Measurements from ENCODE around the gene NANOG.
"Not testable (repeated sequence)": the region's sequence is repeated elsewhere in the genome, so short reads cannot be mapped to it uniquely, and the experiment has no call there.

The NANOG gene

DNA sequence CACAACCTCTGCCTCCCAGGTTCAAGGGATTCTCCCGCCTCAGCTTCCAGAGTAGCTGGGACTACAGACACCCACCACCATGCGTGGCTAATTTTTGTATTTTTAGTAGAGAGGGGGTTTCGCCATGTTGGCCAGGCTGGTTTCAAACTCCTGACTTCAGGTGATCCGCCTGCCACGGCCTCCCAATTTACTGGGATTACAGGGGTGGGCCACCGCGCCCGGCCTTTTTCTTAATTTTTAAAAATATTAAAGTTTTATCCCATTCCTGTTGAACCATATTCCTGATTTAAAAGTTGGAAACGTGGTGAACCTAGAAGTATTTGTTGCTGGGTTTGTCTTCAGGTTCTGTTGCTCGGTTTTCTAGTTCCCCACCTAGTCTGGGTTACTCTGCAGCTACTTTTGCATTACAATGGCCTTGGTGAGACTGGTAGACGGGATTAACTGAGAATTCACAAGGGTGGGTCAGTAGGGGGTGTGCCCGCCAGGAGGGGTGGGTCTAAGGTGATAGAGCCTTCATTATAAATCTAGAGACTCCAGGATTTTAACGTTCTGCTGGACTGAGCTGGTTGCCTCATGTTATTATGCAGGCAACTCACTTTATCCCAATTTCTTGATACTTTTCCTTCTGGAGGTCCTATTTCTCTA, at the start of gene NANOG:
NANOG (plus strand) TSS at position 519 of the 645 bp plus-strand sequence. CDS start 213 bp downstream, outside the sequence.
- not testable (repeated sequence) for DNase-seq

DNA sequence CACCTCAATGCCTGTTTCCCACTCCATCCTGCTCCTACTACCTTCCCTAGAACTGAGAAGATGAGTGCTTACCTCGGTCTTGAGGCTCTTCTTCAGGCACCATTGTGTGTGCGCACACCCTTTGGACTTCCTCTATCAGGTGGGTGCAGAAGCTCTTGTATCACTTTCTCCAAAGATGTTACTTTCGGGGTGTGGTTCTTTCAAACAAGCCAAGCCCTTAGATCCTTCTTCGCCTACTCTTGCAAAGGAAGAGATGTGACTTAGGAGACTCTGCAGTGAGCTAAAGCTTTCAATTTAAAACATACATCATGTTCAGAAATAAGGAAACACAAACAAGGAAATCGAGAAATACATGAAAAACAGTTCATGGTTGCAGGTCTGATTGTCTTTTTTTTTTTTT, 42.0 kb upstream of the NANOG start, which contains the start of gene CLEC4C:
CLEC4C (minus strand) TSS at position 130 of the 400 bp plus-strand sequence; CDS start at position 103, 27 bp downstream.
- DNase-seq: no peak

DNA sequence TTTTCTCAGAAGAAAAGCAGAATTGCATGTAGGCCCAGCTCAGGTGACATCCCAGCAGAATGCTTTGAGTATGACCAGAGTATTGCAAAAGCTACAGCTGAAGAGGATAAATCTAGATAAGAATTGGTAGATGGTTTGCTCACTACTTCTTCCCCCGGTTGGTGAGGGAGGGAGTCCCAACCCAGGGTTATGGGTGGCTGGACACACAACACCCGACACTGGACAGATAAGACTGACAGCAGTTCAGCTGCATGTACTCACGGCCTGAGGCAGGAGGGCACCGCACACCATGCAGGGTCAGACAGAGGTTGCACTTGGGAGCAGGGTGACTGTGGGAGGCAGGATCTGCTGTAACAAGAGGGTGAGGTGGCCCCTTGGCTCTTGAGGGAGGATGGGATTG, 40.4 kb upstream of the NANOG start:
- DNase-seq: no peak

DNA sequence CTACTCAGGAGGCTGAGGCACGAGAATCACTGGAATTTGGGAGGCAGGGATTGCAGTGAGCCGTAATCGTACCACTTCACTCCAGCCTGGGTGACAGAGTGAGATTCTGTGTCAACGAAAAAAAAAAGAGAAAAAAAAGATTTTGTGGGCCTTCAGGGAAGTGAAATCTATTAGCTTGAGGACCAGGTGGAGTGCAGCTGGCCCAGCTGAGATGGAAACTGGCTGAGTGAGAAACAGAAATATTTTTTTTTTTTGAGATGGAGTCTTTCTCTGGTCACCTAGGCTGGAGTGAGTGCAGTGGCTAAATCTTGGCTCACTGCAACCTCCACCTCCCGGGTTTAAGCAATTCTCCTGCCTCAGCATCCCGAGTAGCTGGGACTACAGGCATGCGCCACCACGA, 39.8 kb upstream of the NANOG start:
- no peak for DNase-seq

DNA sequence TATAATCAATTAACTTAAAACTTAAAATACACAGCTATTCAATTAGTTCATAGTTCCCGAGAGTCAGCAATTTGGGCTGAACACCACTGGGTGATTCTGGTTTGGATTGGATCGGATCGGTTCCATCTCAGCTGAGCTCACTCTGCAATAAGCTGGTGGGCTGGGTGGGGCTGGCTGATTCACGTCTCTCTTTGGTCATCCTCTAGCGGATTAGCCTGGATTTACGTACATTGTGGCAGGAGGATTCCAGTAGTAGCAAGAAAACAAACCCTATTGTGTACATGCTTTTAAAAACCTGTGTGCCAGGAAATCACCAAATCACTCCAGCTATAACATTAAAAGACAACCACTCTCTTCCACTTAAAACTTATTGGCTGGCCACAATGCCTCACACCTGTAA, 38.9 kb upstream of the NANOG start:
- no peak for DNase-seq

DNA sequence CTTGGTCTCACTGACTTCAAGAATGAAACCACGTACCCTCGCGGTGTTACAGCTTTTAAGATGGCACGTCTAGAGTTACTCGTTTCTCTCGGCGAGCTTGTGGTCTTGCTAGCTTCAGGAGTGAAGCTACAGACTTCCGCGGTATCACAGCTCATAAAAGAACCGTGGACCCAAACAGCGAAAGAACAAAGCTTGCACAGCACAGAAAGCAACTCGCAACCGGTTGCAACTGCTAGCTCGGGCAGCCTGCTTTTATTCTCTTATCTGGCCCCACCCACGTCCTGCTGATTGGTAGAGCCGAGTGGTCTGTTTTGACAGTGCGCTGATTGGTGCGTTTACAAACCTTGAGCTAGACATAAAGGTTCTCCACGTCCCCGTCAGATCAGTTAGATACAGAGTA, 37.8 kb upstream of the NANOG start:
- no peak for DNase-seq

DNA sequence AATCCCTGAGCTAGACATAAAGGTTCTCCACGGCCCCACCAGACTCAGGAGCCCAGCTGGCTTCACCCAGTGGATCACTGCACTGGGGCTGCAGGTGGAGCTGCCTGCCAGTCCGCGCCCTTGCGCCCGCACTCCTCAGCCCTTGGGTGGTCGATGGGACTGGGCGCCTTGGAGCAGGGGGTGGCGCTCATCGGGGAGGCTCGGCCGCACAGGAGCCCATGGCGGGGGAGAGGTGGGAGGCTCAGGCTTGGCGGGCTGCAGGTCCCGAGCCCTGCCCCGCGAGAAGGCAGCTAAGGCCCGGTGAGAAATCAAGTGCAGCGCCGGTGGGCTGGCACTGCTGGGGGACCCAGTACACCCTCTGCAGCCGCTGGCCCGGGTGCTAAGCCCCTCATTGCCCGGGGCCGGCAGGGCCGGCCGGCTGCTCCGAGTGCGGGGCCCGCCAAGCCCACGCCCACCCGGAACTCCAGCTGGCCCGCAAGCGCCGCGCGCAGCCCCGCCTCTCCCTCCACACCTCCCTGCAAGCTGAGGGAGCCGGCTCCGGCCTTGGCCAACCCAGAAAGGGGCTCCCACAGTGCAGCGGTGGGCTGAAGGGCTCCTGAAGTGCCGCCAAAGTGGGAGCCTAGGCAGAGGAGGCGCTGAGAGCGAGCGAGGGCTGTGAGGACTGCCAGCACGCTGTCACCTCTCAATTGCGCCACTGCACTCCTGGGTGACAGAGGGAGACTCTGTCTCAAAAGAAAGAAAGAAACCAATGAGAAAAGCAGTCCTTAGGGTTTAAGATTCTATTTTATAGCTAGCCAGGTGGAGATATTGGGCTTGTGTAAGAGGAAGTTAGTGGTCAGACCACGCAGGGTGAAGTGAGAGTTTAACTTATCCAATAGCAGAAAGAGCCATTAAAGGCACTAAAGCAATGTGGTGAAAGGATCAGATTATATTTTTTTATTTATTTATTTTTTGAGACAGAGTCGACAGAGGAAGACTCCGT, 37.0 kb upstream of the NANOG start:
- DNase-seq: peak in 1 of 2 donors; percentile 4

DNA sequence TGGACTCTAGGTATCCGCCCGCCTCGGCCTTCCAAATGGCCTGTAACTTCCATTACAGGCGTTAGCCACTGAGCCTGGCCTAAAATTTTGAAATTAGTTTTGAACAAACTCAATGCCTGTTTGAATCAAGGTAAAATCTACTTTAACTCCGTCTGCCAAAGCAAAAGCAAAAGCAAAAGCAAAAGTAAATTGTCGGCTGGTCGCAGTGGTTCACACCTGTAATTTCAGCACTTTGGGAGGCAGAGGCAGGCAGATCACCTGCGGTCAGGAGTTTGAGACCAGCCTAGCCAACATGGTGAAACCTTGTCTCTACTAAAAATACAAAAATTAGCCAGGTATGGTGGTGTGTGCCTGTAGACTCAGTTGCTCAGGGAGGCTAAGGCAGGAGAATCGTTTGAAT, 33.5 kb upstream of the NANOG start:
- peak in 1 of 2 donors; percentile 49 for DNase-seq

DNA sequence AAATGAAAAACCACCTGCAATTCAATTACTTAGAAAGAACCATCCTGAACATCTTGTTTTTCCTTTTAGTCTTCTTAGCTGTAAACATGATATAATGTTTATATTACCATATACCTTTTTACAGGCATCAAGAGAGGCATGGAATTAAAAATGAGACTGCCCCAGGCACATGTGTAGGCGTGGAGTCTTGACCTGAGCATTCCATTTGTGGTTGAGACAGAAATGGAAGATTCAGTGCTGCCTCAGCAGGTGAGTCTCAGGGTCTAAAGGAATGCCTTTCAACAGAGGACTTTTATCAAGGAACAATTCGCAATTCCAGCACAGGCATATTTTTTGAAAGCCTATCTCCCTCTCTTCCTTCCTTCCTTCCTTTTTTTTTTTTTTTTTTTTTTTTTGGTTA, 32.2 kb upstream of the NANOG start:
- no peak for DNase-seq

DNA sequence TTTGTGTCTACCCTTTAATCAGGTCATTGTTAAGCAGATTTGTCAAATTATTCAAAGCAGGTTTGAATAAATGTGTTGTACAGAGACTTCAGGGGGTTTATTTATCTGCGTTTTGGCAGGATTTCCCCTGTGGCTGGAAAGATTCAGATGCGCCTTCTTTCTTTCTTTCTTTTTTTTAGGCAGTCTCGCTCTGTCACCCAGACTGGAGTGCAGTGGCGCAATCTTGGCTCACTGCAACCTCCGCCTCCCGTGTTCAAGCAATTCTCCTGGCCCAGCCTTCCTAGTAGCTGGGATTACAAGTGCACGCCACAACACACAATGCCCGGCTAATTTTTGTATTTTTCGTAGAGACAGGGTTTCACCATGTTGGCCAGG, 30.4 kb upstream of the NANOG start:
- no peak for DNase-seq

DNA sequence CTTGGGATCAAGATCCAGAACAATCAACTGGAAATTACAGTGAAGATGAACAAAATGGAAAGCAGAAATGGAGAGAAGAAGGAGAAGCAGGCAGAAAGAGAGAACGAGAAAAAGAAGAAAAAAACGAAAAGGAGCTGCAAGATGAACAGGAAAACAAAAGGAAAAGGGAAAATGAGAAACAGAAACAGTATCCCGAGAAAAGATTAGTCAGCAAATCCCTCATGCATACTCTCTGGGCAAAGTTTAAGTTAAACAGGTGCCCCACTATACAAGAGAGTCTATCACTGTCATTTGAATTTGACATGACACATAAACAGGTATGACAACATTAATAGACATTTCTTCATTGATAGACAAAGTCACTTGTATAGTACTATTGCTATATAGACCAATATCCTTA, 19.2 kb upstream of the NANOG start:
- no peak for DNase-seq

DNA sequence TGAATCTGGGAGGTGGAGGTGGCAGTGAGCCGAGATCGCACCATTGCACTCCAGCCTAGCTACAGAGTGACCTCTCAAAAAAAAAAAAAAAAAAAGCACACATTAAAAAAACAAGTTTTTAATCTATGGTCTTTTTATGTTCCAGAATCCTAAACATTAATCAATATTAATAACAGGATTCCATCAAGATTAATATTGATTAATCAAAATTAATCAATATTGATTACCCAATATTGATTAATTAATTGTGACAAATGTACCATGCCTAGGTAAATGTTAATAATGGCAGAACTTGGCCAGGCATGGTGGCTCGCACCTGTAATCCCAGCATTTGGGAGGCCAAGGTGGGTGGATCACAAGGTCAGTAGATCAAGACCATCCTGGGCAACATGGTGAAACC, 7.9 kb upstream of the NANOG start:
- DNase-seq: no peak

DNA sequence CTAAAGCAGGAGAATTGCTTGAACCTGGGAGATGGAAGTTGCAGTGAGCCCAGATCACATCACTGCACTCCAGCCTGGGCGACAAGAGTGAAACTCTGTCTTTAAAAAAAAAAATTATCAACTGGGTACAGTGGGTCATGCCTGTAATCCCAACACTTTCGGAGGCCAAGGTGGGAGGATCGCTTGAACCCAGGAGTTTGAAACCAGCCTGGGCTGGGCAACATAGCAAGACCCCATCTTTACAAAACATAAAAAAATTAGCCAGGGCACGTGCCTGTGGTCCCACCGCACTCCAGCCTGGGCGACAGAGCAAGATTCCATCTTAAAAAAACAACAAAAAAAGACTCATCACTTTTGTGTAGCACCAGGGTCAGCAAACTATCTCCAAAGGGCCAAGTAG, 7.1 kb upstream of the NANOG start:
- DNase-seq: no peak

DNA sequence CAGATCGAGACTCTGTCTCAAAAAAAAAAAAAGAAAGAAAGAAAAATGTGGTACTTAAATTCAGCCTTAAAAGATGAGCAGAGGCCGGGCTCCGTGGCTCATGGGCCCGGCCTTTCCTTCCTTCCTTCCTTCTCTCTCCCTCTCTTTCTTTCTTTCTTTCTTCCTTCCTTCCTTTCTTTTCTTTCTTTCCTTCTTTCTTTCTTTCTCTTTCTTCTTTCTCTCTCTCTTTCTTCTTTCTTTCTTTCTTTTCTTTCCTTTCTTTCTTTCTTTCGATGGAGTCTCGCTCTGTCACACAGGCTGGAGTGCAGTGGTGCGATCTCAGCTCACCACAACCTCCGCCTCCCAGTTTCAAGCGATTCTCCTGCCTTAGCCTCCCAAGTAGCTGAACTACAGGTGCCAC, 5.8 kb upstream of the NANOG start:
- not testable (repeated sequence) for DNase-seq

DNA sequence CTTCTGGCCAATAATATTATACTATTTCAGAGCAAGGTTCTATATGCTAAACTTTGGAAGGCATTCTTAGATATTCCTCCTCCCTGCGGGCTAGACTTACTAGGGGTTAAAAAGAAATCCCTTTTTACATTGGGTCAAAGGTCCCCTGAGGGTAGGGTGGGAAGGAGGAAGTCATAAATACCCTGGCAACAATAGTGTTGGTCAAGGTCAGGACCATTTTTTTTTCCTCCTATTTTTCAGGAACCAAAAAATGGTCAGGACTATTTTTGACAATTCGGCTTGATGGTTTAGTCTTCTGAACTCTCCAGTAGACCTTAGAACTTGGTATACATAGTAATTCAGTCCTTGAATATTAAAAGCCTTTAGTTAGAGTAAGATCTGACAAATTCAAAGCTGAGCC, 4.5 kb upstream of the NANOG start:
- DNase-seq: no peak

DNA sequence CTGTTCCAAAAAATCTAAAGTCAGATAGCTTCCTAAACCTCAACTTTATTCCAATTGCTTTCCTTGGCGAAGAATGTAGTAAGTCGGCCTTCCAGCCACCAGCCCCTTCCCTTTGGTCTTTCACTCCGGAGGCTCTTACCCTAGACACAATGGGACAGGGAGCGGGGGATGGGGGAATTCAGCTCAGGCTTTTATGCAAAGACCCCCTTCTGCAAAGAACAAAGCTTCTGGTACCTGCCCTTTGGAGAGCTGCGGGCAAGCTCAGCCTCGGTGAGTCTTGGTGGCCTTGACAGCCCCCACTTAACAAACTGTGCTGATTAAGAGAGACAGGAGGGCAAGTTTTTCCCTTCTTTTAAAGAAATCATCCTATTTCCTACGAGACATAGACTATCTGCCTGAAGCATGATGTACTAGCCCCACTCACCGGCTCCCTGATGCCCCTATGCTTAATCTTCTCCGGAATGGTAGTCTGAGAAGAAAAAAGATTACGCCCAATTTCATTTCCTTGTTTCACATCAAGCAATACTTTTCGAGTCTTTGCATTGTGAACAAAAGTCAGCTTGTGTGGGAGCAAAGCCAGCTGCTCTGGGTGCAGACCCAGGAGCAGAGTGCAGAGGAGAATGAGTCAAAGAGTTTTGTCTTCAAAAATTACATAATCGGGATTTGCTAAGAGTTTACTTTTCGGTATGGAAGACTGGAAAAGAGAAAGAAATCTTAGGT, 1.5 kb upstream of the NANOG start:
- no peak for DNase-seq

DNA sequence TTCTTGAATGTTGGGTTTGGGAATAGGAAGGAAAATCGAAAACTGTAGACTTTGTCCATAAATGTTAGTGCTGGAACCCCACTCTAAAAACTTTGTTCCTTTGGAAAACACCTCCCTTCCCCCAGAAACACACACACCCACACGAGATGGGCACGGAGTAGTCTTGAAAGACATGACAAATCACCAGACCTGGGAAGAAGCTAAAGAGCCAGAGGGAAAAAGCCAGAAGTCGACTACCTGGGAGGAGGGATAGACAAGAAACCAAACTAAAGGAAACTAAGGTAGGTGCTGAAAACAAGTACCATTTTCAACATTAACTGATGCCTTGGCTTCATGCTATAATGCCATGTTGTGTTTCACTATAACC, 925 bp upstream of the NANOG start:
- no peak for DNase-seq

DNA sequence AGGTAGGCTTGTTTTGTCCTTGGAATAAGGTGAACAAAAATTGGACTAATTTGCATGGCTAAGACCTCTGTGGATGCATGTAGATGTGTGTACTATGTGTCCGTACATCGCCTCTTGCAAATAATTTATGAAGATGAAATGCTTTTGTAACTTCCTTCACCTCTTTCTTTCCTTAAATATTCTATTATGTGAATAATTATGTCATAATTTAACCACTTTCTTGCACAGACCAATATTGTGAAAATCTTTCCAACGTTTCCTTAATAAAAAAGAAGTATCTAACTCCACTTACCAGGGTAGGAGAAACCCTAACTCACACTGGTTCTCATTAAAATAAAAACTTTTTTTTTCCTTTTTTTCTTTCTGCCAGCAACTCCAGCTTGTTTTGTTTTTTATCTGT, 4.0 kb downstream of the NANOG start:
- DNase-seq: no peak

DNA sequence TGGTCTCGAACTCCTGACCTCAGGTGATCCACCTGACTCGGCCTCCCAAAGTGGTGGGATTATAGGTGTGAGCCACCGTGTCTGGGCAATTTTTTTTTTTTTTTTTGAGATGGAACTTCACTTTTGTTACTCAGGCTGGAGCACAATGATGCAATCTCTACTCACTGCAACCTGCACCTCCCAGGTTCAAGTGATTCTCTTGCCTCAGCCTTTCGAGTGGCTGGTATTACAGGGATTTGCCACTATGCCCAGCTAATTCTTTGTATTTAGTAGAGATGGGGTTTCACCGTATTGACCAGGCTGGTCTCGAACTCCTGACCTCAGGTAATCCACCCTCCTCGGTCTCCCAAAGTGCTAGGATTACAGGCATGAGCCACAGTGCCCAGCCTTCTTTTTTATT, 8.1 kb downstream of the NANOG start:
- DNase-seq: not testable (repeated sequence)

DNA sequence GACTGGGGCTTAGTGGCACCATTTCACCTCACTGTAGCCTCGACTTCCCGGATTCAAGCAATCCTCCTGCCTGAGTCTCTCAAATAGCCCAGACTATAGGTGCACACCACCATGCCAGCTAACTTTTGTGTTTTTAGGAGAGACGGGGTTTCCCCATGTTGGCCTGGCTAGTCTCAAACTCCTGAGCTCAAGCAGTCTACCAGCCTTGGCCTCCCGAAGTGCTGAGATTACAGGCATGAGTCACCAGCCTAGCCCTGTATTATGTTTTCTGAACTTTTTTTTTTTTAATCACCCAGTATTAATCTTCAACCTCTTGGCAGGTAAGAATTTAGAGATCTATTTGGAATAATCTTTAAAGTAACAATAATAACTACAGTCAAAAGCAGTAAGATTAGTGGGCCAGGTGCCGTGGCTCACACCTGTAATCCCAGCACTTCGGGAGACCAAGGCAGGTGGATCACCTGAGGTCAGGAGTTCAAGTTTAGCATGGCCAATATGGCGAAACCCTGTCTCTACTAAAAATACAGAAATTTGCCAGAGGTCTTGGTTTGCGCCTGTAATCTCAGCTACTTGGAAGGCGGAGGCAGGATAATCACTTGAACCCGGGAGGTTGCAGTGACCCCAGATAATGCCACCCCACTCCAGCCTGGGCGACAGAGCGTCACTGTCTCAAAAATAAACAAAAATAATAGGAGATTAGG, 8.6 kb downstream of the NANOG start:
- DNase-seq: no peak

DNA sequence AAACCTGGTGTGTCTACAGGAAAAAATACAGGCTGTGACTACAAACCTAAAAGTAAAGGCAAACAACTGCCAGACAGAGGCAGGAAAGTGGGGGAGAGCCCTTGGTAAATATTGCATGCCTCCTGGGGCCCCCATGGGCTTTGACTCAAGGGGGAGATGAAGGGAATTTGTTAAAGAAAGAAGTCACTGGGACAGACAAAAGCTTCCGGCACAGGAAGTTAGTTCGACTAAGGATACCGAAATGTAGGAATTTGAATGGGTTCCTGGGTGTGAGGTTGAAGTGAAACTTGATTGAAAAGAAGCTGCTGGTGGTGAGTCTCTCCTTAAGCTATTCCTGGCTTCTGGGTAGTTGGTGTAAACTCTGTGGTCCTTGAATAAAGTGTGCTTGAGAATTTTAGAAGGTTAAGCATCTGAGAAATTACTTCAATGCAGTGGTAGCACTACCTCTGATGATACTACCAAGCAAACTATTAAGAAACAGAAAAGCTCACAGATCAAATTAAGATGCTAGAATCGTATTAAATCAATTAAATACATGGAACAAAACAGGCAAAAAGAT, 9.6 kb downstream of the NANOG start:
- not testable (repeated sequence) for DNase-seq

DNA sequence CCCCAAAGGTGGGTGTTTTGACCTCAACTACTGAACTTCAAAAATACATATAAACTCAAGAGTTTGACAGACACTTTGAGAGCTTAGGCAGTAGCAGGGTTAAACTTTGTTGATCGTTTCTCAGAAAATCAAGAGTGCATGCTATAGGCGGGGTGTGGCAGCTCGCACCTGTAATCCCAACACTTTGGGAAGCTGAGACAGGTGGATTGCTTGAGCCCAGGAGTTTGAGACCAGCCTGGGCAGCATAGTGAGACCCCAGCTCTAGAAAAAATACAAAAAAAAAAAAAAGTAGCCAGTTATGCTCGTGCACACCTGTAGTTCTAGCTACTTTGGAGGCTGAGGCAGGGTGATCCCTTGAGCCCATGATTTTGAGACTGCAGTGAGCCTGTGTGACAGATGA, 12.3 kb downstream of the NANOG start:
- no peak for DNase-seq

DNA sequence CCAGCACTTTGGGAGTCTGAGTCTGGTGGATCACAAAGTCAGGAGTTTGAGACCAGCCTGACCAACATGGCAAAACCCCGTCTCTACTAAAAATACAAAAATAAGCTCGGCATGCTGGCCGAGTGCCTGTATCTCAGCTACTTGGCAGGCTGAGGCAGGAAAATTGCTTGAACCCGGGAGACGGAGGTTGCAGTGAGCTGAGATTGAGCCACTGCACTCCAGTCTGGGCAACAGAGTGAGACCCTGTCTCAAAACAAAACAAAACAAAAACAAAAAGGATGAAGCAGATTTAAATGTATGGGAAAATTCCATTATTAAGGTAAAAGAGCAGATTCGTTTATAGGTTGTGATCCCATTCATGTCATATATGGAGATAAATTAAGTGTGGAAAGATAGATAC, 17.1 kb downstream of the NANOG start:
- not testable (repeated sequence) for DNase-seq

Measured in CD4-positive, alpha-beta T cell treated with Interferon alpha-2 for 1 hour (primary cell).